Neutrophil (primary cell): Measurements from ENCODE around the gene ASXL2.

Experiments
- H3K27ac ChIP-seq: fragments of 200-600 bp; sonication (generic); 2 replicates; pipeline ENCODE4 v1.5.1; 2016; ENCODE audit warnings: mild to moderate bottlenecking, moderate library complexity
- H3K27me3 ChIP-seq: fragments of 200-600 bp; sonication (generic); 2 replicates; pipeline ENCODE4 v1.6.0; 2016; ENCODE audit warnings: mild to moderate bottlenecking
- H3K36me3 ChIP-seq: fragments of 200-600 bp; sonication (generic); 2 replicates; pipeline ENCODE4 v1.5.1; 2017
- H3K4me1 ChIP-seq, 2 experiments: fragments of 200-600 bp in 1 of 2; sonication (generic) in 1 of 2; 1 replicate in 1 of 2; 2 replicates in 1 of 2; pipeline versions ENCODE4 v1.5.1 to v1.6.1; 2013 to 2016; ENCODE audit warnings: low read depth in 1 of 2, low read length in 1 of 2, mild to moderate bottlenecking in 1 of 2, moderate library complexity in 1 of 2; ENCODE audit not compliant: control insufficient read depth in 1 of 2, insufficient read depth in 1 of 2
- H3K4me3 ChIP-seq, 2 experiments: fragments of 200-600 bp in 1 of 2; sonication (generic) in 1 of 2; 1 replicate in 1 of 2; 2 replicates in 1 of 2; pipeline ENCODE4 v1.5.1; 2013 to 2016; ENCODE audit warnings: low read depth in 1 of 2, low read length in 1 of 2, mild to moderate bottlenecking in 1 of 2, moderate library complexity in 1 of 2
- H3K9me3 ChIP-seq: fragments of 200-600 bp; sonication (generic); 2 replicates; pipeline ENCODE4 v1.5.1; 2016
- TF ChIP-seq, protein P1 (sequence below): fragments of 200-600 bp; sonication (generic); IDR thresholded peaks from 2 replicates; pipeline ENCODE4 v1.5.1; 2016; ENCODE audit warnings: antibody characterized with exemption

The ASXL2 gene

DNA sequence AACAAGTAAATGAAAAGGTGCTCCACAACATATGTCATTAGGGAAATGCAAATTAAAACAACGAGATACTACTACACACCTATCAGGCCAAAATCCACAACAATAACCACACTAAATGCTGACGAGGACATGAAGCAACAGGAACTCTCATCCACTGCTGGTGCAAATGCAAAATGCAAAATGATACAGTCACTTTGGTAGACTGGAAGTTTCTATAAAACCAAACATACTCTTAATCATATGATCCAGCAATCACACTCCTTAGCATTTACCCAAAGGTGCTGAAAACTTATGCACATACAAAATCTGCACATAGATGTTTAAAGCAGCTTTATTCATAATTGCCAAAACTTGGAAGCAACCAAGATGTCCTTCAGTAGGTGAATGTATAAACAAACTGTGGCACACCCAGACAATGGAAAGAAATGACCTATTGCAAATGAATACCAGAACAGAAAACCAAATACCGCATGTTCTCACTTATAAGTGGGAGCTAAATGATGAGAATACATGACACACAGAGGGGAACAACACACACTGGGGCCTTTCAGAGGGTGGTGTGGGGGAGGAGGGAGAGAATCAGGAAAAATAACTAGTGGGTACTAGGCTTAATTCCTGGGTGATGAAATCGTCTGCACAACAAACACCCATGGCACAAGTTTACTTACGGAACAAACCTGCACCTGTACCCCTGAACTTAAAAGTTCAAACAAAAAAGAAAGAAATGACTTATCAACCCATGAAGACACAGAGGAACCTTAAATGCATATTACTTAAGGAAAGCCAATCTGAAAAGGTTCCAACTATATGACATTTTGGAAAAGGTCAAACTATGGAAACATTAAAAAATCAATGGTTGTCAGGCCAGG, 80.4 kb downstream of the ASXL2 start:
- Histone ChIP-seq H3K27me3 (no peaks in the 10 kb centered on the region), H3K36me3 (peaks cover 47% of the 10 kb centered on the region), H3K4me1 (no peaks in the 10 kb centered on the region), H3K27ac (no peak overlapping the region), H3K9me3 (no peaks in the 10 kb centered on the region), H3K4me3 (no peak overlapping the region)
- TF ChIP-seq, protein P1, sequence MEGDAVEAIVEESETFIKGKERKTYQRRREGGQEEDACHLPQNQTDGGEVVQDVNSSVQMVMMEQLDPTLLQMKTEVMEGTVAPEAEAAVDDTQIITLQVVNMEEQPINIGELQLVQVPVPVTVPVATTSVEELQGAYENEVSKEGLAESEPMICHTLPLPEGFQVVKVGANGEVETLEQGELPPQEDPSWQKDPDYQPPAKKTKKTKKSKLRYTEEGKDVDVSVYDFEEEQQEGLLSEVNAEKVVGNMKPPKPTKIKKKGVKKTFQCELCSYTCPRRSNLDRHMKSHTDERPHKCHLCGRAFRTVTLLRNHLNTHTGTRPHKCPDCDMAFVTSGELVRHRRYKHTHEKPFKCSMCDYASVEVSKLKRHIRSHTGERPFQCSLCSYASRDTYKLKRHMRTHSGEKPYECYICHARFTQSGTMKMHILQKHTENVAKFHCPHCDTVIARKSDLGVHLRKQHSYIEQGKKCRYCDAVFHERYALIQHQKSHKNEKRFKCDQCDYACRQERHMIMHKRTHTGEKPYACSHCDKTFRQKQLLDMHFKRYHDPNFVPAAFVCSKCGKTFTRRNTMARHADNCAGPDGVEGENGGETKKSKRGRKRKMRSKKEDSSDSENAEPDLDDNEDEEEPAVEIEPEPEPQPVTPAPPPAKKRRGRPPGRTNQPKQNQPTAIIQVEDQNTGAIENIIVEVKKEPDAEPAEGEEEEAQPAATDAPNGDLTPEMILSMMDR = no peak

DNA sequence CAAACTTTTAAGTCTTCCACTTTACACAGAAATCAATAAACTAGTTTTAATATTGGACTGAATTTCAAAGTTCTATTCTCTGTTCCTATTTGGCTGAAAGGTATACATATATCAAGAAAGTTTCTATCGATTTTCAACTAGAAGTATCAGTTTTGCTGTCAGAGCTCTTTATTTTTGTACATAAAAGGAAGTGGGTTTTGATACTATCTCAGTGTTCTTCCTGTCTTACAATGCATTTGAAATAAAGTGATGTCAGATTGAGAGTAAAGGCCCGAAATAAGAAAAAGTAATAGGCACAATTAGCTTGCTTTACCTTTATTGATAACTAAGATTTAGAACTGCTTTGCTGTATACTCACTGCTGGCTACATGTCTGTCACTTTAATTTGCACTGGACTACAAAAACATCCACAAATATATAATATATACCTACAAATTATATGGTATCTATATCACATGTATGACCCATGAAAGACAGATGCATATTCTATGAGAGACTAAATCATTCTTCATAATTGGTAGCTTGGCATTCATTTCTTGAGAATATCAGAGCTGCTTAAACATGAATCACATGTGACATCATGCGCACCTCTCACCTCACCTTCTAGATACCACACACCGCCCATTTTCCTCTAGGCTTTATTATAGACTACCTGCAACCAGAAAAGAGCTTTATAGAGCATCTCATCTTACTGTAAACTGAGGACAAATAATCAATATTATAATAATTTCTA, 83.6 kb downstream of the ASXL2 start:
- H3K4me1 ChIP-seq = no peaks in the 10 kb centered on the region
- H3K4me3 ChIP-seq = no peak overlapping the region
- no peak overlapping the region for H3K27ac ChIP-seq
- peaks cover 36% of the 10 kb centered on the region for H3K36me3 ChIP-seq
- TF ChIP-seq, protein P1 = no peak
- H3K27me3 ChIP-seq = no peaks in the 10 kb centered on the region
- H3K9me3 ChIP-seq = no peaks in the 10 kb centered on the region

DNA sequence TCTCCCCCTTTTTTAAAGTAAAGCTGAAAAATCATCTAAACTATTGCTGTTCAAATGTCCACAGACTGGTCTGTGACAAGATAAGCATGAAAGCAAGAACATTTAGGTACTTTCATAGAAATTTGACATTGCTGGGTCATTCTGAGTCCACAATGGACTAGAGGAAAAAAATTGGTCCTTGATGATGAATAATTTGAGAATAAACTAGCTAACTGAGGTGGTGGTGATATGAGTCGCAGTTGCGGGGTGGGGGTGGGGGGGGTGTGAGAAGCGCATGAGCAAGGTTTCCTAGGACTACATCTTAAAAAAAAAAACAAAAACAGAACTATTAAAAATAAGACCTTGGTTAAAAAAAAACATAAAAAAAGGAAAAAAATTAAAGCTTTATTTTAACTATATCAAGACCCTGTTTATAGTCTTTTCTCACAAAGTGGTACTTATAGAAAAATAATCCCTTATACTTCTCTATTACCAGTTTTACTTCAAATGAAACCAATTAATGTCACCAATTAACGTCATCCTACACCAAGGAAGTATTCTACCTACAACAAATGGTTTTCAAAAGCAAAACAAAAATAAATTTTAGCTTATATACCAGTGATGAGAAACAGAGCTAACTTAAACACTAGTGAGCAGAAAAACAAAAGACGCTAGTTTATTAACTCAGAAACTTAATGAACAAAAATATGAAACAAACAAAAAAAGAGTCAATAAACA, 88.1 kb downstream of the ASXL2 start:
- Histone ChIP-seq H3K9me3 (no peaks in the 10 kb centered on the region), H3K4me3 (no peak overlapping the region), H3K27me3 (no peaks in the 10 kb centered on the region), H3K36me3 (peaks cover 22% of the 10 kb centered on the region), H3K27ac (no peak overlapping the region), H3K4me1 (no peaks in the 10 kb centered on the region)
- TF ChIP-seq, protein P1 = no peak

DNA sequence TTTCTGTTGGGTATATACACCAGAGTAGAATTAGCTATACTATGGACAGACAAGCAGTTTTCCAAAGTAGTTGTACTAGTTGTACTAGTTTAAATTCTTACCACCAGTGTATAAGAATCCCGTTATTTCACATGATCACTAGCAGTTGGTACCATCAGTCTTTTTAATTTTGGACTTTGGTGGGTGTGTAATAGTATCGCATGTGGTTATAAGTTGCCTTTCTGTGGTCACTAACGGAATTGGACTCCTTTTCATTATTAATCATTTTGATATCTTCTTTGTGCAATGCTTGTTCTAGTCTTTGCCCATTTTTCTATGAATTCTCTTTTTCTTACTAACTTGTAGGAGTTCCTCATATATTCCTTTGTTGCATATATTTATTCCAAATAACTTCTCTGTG, 89.8 kb downstream of the ASXL2 start:
- Histone ChIP-seq H3K27ac (no peak overlapping the region), H3K4me3 (no peak overlapping the region), H3K4me1 (no peaks in the 10 kb centered on the region), H3K27me3 (no peaks in the 10 kb centered on the region), H3K9me3 (no peaks in the 10 kb centered on the region), H3K36me3 (peaks cover 20% of the 10 kb centered on the region)
- TF ChIP-seq, protein P1 = no peak

DNA sequence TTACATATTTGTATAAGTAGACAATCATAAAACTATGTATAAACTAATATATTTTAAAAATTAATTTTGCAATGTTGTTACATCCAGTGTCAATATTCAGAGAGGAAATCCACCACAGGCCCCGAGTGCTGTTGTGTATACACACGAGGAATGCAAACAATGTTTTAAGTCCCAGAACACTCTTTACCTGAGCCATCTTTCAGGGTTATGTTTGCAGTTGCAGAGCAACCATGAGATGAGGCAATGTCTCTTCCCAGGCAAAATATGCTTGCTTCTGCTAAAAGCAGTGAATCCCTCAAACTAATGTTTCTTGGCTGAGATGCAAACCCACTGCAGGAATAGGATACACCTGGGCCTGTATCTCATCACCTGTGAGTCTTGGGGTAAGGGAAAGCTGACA, 91.3 kb downstream of the ASXL2 start:
- peaks cover 23% of the 10 kb centered on the region for H3K36me3 ChIP-seq
- H3K4me1 ChIP-seq = no peaks in the 10 kb centered on the region
- no peaks in the 10 kb centered on the region for H3K27me3 ChIP-seq
- H3K9me3 ChIP-seq = no peaks in the 10 kb centered on the region
- H3K4me3 ChIP-seq = no peak overlapping the region
- H3K27ac ChIP-seq = no peak overlapping the region
- TF ChIP-seq, protein P1 = no peak
